Fibroblast of the aortic adventitia (primary cell): Measurements from ENCODE around the gene MRPS30. TPM values are rescaled to one million over a fixed set of nuclear protein-coding genes. Genes with fewer than 3 reads are reported as not detected.
"Not testable (repeated sequence)": the region's sequence is repeated elsewhere in the genome, so short reads cannot be mapped to it uniquely, and the experiment has no call there.

Experiments
- DNase-seq: peaks from one replicate; pipeline ENCODE4 v3.0.0-alpha.2; 2010; ENCODE audit warnings: low read depth
- H3K4me3 ChIP-seq: 2 replicates; pipeline ENCODE4 v1.5.1; 2011; ENCODE audit warnings: low read depth, mild to moderate bottlenecking, control low read depth, low read length, moderate library complexity
- CTCF ChIP-seq: IDR thresholded peaks from 2 replicates; pipeline ENCODE4 v1.5.1; 2011; ENCODE audit warnings: mild to moderate bottlenecking, low read length, control low read depth, inconsistent platforms; ENCODE audit not compliant: insufficient read depth
- total RNA-seq: library from RNA; depleted of rRNA; stranded (reverse); fragments of >200 nt; gene quantifications from 2 replicates; pipeline ENCODE4 v1.2.3, GENCODE V29; 2012; ENCODE audit warnings: low replicate concordance

MRPS30 gene
- total RNA-seq, 1 donor, result 78.6 TPM

- no peak for DNase-seq
- no peak overlapping the region for H3K4me3 ChIP-seq
- TF ChIP-seq CTCF, result no peak
Measured at GRCh38 chr5:44779167-44779566, 29.6 kb upstream of the MRPS30 start.

- no peak for TF ChIP-seq CTCF
- no peak overlapping the region for H3K4me3 ChIP-seq
- no peak for DNase-seq
Measured at GRCh38 chr5:44783634-44784315, 25.0 kb upstream of the MRPS30 start.

- no peak for DNase-seq
- no peak for TF ChIP-seq CTCF
- no peak overlapping the region for H3K4me3 ChIP-seq
Measured at GRCh38 chr5:44787731-44788130, 21.0 kb upstream of the MRPS30 start.

GRCh38 chr5:44789372-44789995 lies 19.3 kb upstream of the MRPS30 start:
- peak; percentile 55 for DNase-seq
- H3K4me3 ChIP-seq, result not testable (repeated sequence)

- DNase-seq, H3K4me3 ChIP-seq: not testable (repeated sequence)
Measured at GRCh38 chr5:44792031-44792673, 16.6 kb upstream of the MRPS30 start.

- no peak for TF ChIP-seq CTCF
- DNase-seq, result no peak
- no peak overlapping the region for H3K4me3 ChIP-seq
Measured at GRCh38 chr5:44794371-44794770, 14.4 kb upstream of the MRPS30 start.

- TF ChIP-seq CTCF, result no peak
- no peak overlapping the region for H3K4me3 ChIP-seq
Measured at GRCh38 chr5:44795496-44795895, 13.3 kb upstream of the MRPS30 start.

More at GRCh38 chr5:44795496-44795895, 13.3 kb upstream of the MRPS30 start:
- no peak for DNase-seq
